HEK293 (cell line): ENCODE data around the gene CNOT4.

Experiments
- GLI2 ChIP-seq: fragments of 450-650 bp; formaldehyde crosslinking; IDR thresholded peaks from 2 replicates; pipeline ENCODE4; 2017; ENCODE audit warnings: missing biosample characterization, missing genetic modification characterization, low read depth, borderline replicate concordance
- HOXD13 ChIP-seq: sonication (generic); formaldehyde crosslinking; IDR thresholded peaks from 2 replicates; pipeline ENCODE4 v1.8.0; 2022; ENCODE audit warnings: missing genetic modification reagents, borderline replicate concordance
- KLF16 ChIP-seq: fragments of 450-650 bp; formaldehyde crosslinking; IDR thresholded peaks from 2 replicates; pipeline ENCODE4 v1.5.1; 2017; ENCODE audit warnings: missing biosample characterization, missing genetic modification characterization
- KLF7 ChIP-seq: fragments of 450-650 bp; formaldehyde crosslinking; IDR thresholded peaks from 2 replicates; pipeline ENCODE4 v1.5.1; 2016; ENCODE audit warnings: missing biosample characterization, missing genetic modification characterization, borderline replicate concordance
- OSR2 ChIP-seq: fragments of 450-650 bp; formaldehyde crosslinking; IDR thresholded peaks from 2 replicates; pipeline ENCODE4 v1.5.1; 2016; ENCODE audit warnings: missing biosample characterization, missing genetic modification characterization
- SCRT2 ChIP-seq: fragments of 450-650 bp; formaldehyde crosslinking; IDR thresholded peaks from 2 replicates; pipeline ENCODE4 v1.5.1; 2016; ENCODE audit warnings: missing biosample characterization, missing genetic modification characterization
- SP7 ChIP-seq: fragments of 450-650 bp; formaldehyde crosslinking; IDR thresholded peaks from 2 replicates; pipeline ENCODE4 v1.5.1; 2016; ENCODE audit warnings: missing biosample characterization, missing genetic modification characterization
- TRIM28 ChIP-seq: IDR thresholded peaks from 2 replicates; pipeline ENCODE4 v1.6.1; 2011; ENCODE audit warnings: low read length, control low read depth, borderline replicate concordance
- YY1 ChIP-seq: fragments of 450-650 bp; formaldehyde crosslinking; IDR thresholded peaks from 2 replicates; pipeline ENCODE4 v1.5.1; 2018; ENCODE audit warnings: missing biosample characterization, missing genetic modification characterization
- ZBTB1 ChIP-seq: fragments of 450-650 bp; formaldehyde crosslinking; IDR thresholded peaks from 2 replicates; pipeline ENCODE4 v1.5.1; 2016; ENCODE audit warnings: missing biosample characterization, missing genetic modification characterization
- ZBTB8A ChIP-seq: fragments of 450-650 bp; formaldehyde crosslinking; IDR thresholded peaks from 2 replicates; pipeline ENCODE4 v1.5.1; 2016; ENCODE audit warnings: missing biosample characterization, missing genetic modification characterization
- ZFP69B ChIP-seq: fragments of 450-650 bp; formaldehyde crosslinking; IDR thresholded peaks from 2 replicates; pipeline ENCODE4 v1.5.1; 2016; ENCODE audit warnings: missing biosample characterization, missing genetic modification characterization
- ZIC2 ChIP-seq: fragments of 450-650 bp; formaldehyde crosslinking; IDR thresholded peaks from 2 replicates; pipeline ENCODE4 v1.5.1; 2016; ENCODE audit warnings: missing biosample characterization, missing genetic modification characterization
- ZNF10 ChIP-seq: fragments of 450-650 bp; formaldehyde crosslinking; IDR thresholded peaks from 2 replicates; pipeline ENCODE4 v1.5.1; 2017; ENCODE audit warnings: missing biosample characterization, missing genetic modification characterization
- ZNF121 ChIP-seq: fragments of 450-650 bp; formaldehyde crosslinking; IDR thresholded peaks from 2 replicates; pipeline ENCODE4 v1.5.1; 2016; ENCODE audit warnings: missing biosample characterization, missing genetic modification characterization
- ZNF157 ChIP-seq: fragments of 450-650 bp; formaldehyde crosslinking; IDR thresholded peaks from 2 replicates; pipeline ENCODE4 v1.5.1; 2016; ENCODE audit warnings: missing biosample characterization, missing genetic modification characterization
- ZNF16 ChIP-seq: fragments of 450-650 bp; formaldehyde crosslinking; IDR thresholded peaks from 2 replicates; pipeline ENCODE4 v1.5.1; 2016; ENCODE audit warnings: low read depth, missing biosample characterization, missing genetic modification characterization
- ZNF184 ChIP-seq: fragments of 450-650 bp; IDR thresholded peaks from 2 replicates; pipeline ENCODE4 v1.5.1; 2018; ENCODE audit warnings: missing biosample characterization, mild to moderate bottlenecking, missing genetic modification characterization
- ZNF24 ChIP-seq: fragments of 450-650 bp; formaldehyde crosslinking; IDR thresholded peaks from 2 replicates; pipeline ENCODE4 v1.5.1; 2016; ENCODE audit warnings: missing biosample characterization, missing genetic modification characterization
- ZNF311 ChIP-seq: fragments of 450-650 bp; formaldehyde crosslinking; IDR thresholded peaks from 2 replicates; pipeline ENCODE4 v1.5.1; 2017; ENCODE audit warnings: missing biosample characterization, missing genetic modification characterization, borderline replicate concordance
- ZNF366 ChIP-seq: fragments of 450-650 bp; formaldehyde crosslinking; conservative IDR thresholded peaks from 2 replicates; pipeline ENCODE4 v1.5.1; 2016; ENCODE audit warnings: missing biosample characterization, missing genetic modification characterization
- ZNF37A ChIP-seq: fragments of 450-650 bp; IDR thresholded peaks from 2 replicates; pipeline ENCODE4 v1.5.1; 2018; ENCODE audit warnings: missing biosample characterization, missing genetic modification characterization
- ZNF423 ChIP-seq: fragments of 450-650 bp; formaldehyde crosslinking; IDR thresholded peaks from 2 replicates; pipeline ENCODE4 v1.5.1; 2016; ENCODE audit warnings: missing biosample characterization, missing genetic modification characterization
- ZNF654 ChIP-seq: fragments of 450-650 bp; formaldehyde crosslinking; IDR thresholded peaks from 2 replicates; pipeline ENCODE4 v1.5.1; 2016; ENCODE audit warnings: low read depth, missing biosample characterization, missing genetic modification characterization
- ZNF776 ChIP-seq: fragments of 450-650 bp; formaldehyde crosslinking; IDR thresholded peaks from 2 replicates; pipeline ENCODE4 v1.5.0; 2017; ENCODE audit warnings: missing biosample characterization, missing genetic modification characterization, borderline replicate concordance
- ZSCAN30 ChIP-seq: fragments of 450-650 bp; IDR thresholded peaks from 2 replicates; pipeline ENCODE4 v1.5.1; 2018; ENCODE audit warnings: missing biosample characterization, mild to moderate bottlenecking, missing genetic modification characterization, moderate library complexity
- ZXDB ChIP-seq: fragments of 450-650 bp; formaldehyde crosslinking; IDR thresholded peaks from 2 replicates; pipeline ENCODE4 v1.5.1; 2016; ENCODE audit warnings: missing biosample characterization, missing genetic modification characterization
- TF ChIP-seq, protein P1 (sequence below): fragments of 450-650 bp; formaldehyde crosslinking; IDR thresholded peaks from 2 replicates; pipeline ENCODE4 v1.5.1; 2016; ENCODE audit warnings: missing biosample characterization, missing genetic modification characterization
- TF ChIP-seq, protein P2 (sequence below): fragments of 450-650 bp; IDR thresholded peaks from 2 replicates; pipeline ENCODE4 v1.5.1; 2018; ENCODE audit warnings: missing biosample characterization, missing genetic modification characterization
- TF ChIP-seq, protein P3 (sequence below): fragments of 450-650 bp; formaldehyde crosslinking; IDR thresholded peaks from 2 replicates; pipeline ENCODE4 v1.5.1; 2016; ENCODE audit warnings: missing biosample characterization, missing genetic modification characterization
- TF ChIP-seq, protein P4 (sequence below): fragments of 450-650 bp; formaldehyde crosslinking; IDR thresholded peaks from 2 replicates; pipeline ENCODE4 v1.5.0; 2017; ENCODE audit warnings: missing biosample characterization, missing genetic modification characterization, borderline replicate concordance
- TF ChIP-seq, protein P5 (sequence below): fragments of 450-650 bp; formaldehyde crosslinking; IDR thresholded peaks from 2 replicates; pipeline ENCODE4 v1.5.1; 2016; ENCODE audit warnings: missing biosample characterization, missing genetic modification characterization

CNOT4 gene

DNA sequence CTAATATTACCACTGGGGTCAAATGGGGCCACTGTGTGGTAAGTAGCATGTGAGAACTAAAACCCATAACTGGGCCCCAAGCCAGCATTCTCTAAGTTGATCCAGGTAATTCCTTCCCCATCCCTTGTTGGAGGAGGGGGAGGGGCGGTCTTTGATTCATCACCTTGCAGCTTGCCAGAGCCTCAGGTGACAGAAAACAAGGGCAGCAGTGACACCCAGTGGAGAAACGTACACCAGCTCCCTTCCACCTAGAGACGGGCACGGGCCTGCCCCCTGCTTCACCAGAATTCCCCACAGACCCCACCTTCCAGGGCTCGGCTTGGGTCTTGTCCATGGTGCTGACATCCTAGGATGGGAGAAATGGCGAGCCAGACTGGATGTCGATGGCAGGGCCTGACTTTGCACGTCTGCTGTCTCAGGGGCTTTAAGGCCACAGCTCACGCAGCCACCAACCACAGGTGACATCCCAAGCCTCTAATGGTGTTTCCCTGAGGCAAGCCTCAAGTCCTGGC, 174.2 kb downstream of the CNOT4 start (continued):
- TF ChIP-seq ZNF121 (tag by site-specific recombination): no peak
- no peak for TF ChIP-seq ZBTB1 (tag by site-specific recombination)
- no peak for TF ChIP-seq KLF7
- TF ChIP-seq ZSCAN30 (tag by site-specific recombination): 0 out of 2 replicates have a peak, but pooled peaks have one; percentile 13
- TF ChIP-seq ZNF184 (tag by site-specific recombination): no peak
- TF ChIP-seq ZXDB (tag by site-specific recombination): no peak; the same call in 1 of the 2 replicates
- no peak for TF ChIP-seq OSR2 (tag by site-specific recombination)
- peak; percentile 50; the same call in 1 of the 2 replicates for TF ChIP-seq ZNF423
- TF ChIP-seq, protein P1, sequence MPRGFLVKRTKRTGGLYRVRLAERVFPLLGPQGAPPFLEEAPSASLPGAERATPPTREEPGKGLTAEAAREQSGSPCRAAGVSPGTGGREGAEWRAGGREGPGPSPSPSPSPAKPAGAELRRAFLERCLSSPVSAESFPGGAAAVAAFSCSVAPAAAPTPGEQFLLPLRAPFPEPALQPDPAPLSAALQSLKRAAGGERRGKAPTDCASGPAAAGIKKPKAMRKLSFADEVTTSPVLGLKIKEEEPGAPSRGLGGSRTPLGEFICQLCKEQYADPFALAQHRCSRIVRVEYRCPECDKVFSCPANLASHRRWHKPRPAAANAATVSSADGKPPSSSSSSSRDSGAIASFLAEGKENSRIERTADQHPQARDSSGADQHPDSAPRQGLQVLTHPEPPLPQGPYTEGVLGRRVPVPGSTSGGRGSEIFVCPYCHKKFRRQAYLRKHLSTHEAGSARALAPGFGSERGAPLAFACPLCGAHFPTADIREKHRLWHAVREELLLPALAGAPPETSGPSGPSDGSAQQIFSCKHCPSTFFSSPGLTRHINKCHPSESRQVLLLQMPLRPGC (tag by site-specific recombination): no peak
- TF ChIP-seq ZNF311 (tag by site-specific recombination): no peak
- TF ChIP-seq TRIM28: peak; percentile 42; the same call in 1 of the 2 replicates
- no peak for TF ChIP-seq GLI2 (tag by site-specific recombination)
- TF ChIP-seq ZNF654 (tag by site-specific recombination): peak; percentile 94
- TF ChIP-seq ZNF37A: no peak
- TF ChIP-seq KLF16: peak; percentile 53; the same call in 1 of the 2 replicates
- no peak for TF ChIP-seq SP7 (tag by site-specific recombination)
- no peak for TF ChIP-seq ZNF16 (tag by site-specific recombination)
- TF ChIP-seq ZNF366 (tag by site-specific recombination): no peak
- TF ChIP-seq YY1 (tag by site-specific recombination): no peak
- TF ChIP-seq ZIC2 (tag by site-specific recombination): no peak
- TF ChIP-seq, protein P2, sequence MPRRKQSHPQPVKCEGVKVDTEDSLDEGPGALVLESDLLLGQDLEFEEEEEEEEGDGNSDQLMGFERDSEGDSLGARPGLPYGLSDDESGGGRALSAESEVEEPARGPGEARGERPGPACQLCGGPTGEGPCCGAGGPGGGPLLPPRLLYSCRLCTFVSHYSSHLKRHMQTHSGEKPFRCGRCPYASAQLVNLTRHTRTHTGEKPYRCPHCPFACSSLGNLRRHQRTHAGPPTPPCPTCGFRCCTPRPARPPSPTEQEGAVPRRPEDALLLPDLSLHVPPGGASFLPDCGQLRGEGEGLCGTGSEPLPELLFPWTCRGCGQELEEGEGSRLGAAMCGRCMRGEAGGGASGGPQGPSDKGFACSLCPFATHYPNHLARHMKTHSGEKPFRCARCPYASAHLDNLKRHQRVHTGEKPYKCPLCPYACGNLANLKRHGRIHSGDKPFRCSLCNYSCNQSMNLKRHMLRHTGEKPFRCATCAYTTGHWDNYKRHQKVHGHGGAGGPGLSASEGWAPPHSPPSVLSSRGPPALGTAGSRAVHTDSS (tag by site-specific recombination): no peak
- no peak for TF ChIP-seq HOXD13 (CRISPR knock-in tag)
- TF ChIP-seq, protein P3, sequence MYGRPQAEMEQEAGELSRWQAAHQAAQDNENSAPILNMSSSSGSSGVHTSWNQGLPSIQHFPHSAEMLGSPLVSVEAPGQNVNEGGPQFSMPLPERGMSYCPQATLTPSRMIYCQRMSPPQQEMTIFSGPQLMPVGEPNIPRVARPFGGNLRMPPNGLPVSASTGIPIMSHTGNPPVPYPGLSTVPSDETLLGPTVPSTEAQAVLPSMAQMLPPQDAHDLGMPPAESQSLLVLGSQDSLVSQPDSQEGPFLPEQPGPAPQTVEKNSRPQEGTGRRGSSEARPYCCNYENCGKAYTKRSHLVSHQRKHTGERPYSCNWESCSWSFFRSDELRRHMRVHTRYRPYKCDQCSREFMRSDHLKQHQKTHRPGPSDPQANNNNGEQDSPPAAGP (tag by site-specific recombination): no peak
- no peak for TF ChIP-seq ZNF157 (tag by site-specific recombination)
- no peak for TF ChIP-seq ZNF24 (tag by site-specific recombination)
- no peak for TF ChIP-seq SCRT2
- TF ChIP-seq, protein P4, sequence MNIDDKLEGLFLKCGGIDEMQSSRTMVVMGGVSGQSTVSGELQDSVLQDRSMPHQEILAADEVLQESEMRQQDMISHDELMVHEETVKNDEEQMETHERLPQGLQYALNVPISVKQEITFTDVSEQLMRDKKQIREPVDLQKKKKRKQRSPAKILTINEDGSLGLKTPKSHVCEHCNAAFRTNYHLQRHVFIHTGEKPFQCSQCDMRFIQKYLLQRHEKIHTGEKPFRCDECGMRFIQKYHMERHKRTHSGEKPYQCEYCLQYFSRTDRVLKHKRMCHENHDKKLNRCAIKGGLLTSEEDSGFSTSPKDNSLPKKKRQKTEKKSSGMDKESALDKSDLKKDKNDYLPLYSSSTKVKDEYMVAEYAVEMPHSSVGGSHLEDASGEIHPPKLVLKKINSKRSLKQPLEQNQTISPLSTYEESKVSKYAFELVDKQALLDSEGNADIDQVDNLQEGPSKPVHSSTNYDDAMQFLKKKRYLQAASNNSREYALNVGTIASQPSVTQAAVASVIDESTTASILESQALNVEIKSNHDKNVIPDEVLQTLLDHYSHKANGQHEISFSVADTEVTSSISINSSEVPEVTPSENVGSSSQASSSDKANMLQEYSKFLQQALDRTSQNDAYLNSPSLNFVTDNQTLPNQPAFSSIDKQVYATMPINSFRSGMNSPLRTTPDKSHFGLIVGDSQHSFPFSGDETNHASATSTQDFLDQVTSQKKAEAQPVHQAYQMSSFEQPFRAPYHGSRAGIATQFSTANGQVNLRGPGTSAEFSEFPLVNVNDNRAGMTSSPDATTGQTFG (tag by site-specific recombination): no peak
- TF ChIP-seq, protein P5, sequence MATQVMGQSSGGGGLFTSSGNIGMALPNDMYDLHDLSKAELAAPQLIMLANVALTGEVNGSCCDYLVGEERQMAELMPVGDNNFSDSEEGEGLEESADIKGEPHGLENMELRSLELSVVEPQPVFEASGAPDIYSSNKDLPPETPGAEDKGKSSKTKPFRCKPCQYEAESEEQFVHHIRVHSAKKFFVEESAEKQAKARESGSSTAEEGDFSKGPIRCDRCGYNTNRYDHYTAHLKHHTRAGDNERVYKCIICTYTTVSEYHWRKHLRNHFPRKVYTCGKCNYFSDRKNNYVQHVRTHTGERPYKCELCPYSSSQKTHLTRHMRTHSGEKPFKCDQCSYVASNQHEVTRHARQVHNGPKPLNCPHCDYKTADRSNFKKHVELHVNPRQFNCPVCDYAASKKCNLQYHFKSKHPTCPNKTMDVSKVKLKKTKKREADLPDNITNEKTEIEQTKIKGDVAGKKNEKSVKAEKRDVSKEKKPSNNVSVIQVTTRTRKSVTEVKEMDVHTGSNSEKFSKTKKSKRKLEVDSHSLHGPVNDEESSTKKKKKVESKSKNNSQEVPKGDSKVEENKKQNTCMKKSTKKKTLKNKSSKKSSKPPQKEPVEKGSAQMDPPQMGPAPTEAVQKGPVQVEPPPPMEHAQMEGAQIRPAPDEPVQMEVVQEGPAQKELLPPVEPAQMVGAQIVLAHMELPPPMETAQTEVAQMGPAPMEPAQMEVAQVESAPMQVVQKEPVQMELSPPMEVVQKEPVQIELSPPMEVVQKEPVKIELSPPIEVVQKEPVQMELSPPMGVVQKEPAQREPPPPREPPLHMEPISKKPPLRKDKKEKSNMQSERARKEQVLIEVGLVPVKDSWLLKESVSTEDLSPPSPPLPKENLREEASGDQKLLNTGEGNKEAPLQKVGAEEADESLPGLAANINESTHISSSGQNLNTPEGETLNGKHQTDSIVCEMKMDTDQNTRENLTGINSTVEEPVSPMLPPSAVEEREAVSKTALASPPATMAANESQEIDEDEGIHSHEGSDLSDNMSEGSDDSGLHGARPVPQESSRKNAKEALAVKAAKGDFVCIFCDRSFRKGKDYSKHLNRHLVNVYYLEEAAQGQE (tag by site-specific recombination): peak; percentile 99
- TF ChIP-seq ZNF776 (tag by site-specific recombination): no peak
- no peak for TF ChIP-seq ZFP69B (tag by site-specific recombination)
- TF ChIP-seq ZBTB8A (tag by site-specific recombination): no peak
- peak; percentile 41; the same call in 1 of the 2 replicates for TF ChIP-seq ZNF10 (tag by site-specific recombination)
